Head of caudate nucleus (tissue), 42 donors: ENCODE results near the gene CLDN10.
"Not testable (repeated sequence)": the region's sequence is repeated elsewhere in the genome, so short reads cannot be mapped to it uniquely, and the experiment has no call there.

ENCODE experiments used
- DNase-seq, 42 donors: peaks; one replicate each; pipeline versions ENCODE4 v3.0.0 to v3.0.0-alpha.2; 2020 to 2021; ENCODE audit warnings: mixed read lengths in 7 of 42
- intact Hi-C: fragments of 100-400 bp; cut with DNase I; formaldehyde crosslinking; loops from one replicate; pipeline ENCODE4 v1.15.0; 2022

CLDN10 gene

GRCh38 chr13:95536632-95537241 lies 15.8 kb upstream of the CLDN10 start:
- intact Hi-C loops = no loop called here

GRCh38 chr13:95540888-95541287 lies 11.6 kb upstream of the CLDN10 start:
- peak in 35 of 42 donors; percentile 30 to 77 (median 53) for DNase-seq
- intact Hi-C loops = loop anchor here (10.0 kb wide), 1 partner anchor 294 kb away; no protein-coding TSS in a partner anchor

More at GRCh38 chr13:95536632-95537241, 15.8 kb upstream of the CLDN10 start:
- DNase-seq = no peak

GRCh38 chr13:95541308-95541707 lies 11.2 kb upstream of the CLDN10 start:
- DNase-seq = no peak
- intact Hi-C loops = loop anchor here (10.0 kb wide), 1 partner anchor 293 kb away; no protein-coding TSS in a partner anchor

DNA sequence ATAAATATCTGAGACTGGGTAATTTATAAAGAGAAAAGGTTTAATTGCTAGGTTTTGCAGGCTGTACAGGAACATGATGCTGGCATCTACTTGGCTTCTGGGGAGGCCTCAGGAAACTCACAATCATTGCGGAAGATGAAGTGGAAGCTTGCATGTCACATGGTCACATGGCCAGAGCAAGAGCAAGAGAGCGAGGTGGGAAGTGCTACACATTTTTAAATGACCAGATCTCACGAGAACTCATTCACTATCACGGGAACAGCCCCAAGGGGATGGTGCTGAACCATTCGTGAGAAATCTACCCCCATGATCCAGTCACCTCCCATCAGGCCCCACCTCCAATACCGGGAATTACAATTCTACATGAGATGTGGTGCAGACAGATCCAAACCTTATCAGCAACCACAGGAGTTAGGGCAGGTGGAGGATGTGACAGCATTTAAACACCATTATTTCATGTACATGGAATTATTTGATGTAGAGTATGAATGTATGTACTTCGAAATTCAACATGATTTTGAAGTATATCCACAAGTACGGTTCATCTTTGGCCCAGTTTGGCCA lies 10.5 kb upstream of the CLDN10 start:
- intact Hi-C loops = loop anchor here (10.0 kb wide), 1 partner anchor 293 kb away; no protein-coding TSS in a partner anchor
- no peak for DNase-seq

DNA sequence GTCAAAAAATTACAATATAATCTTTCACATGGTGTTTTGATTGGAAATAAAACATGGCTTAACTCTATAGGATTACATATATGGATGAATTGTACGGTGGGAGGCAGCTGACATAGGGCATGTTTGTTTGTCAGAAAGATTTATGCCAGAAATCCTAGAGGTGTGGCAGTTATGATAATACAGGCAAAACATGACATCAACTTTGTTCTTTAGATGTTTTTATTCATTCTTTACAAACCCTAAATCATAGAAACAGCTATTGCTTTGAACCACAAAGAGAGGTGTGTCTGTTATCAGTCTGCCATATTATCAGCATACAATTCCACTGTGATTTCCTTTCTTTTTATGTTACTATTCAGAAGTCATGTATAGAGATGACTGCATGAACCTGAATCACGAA lies 8.2 kb upstream of the CLDN10 start:
- DNase-seq = no peak
- intact Hi-C loops = loop anchor here (10.0 kb wide), 1 partner anchor 291 kb away; no protein-coding TSS in a partner anchor

GRCh38 chr13:95546919-95547318 lies 5.6 kb upstream of the CLDN10 start:
- DNase-seq = no peak
- intact Hi-C loops = loop anchor here (10.0 kb wide), 1 partner anchor 288 kb away; no protein-coding TSS in a partner anchor

GRCh38 chr13:95547531-95548167 lies 4.9 kb upstream of the CLDN10 start:
- DNase-seq = no peak
- intact Hi-C loops = loop anchor here (10.0 kb wide), 1 partner anchor 287 kb away; no protein-coding TSS in a partner anchor

GRCh38 chr13:95552208-95552538 lies 347 bp upstream of the CLDN10 start:
- intact Hi-C loops = no loop called here
- DNase-seq = no peak

DNA sequence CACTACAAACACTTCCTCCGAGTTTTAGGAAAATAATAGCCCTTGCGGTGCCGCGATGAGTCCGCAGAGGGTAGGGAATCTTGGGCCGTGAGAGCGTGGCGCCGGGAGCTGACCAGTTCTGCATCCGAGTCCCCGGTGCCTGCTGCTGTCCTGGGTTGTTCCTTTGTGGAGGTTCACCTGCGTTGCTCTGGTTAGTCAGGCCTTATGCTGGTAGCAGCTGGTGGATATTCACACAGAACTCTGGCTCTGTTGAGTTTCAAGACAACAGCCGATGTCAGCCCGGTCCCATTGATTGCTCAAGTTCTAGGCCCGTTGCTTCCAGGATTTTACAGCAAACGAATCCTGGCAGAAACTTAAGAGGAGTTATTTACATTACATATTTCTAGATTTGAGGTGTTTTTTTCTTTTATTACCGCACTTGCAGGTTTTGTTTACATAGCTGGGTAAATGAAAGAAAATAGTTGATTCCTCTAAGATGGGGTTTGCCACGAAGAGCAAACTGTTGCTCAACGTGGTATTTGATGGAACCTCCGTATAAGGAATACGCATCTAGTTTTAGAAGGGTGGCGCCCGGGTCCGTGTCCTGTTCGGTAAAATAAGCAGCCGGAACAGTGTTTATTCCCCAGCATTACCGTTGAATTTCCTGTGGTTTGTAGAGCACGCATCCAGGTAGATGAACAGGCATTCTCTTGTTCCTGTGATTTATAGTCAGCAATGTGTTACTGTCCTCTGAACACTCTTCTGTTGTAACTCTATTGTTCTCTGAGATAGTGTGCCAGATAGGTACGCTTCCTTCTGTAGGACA lies 1.3 kb downstream of the CLDN10 start:
- DNase-seq = no peak

GRCh38 chr13:95557013-95557412 lies 4.5 kb downstream of the CLDN10 start:
- intact Hi-C loops = no loop called here
- DNase-seq = no peak

More for the DNA sequence above, 1.3 kb downstream of the CLDN10 start:
- intact Hi-C loops = no loop called here

- intact Hi-C loops = no loop called here
- no peak for DNase-seq
These were observed 6.6 kb downstream of the CLDN10 start for GRCh38 chr13:95559100-95559499.

DNA sequence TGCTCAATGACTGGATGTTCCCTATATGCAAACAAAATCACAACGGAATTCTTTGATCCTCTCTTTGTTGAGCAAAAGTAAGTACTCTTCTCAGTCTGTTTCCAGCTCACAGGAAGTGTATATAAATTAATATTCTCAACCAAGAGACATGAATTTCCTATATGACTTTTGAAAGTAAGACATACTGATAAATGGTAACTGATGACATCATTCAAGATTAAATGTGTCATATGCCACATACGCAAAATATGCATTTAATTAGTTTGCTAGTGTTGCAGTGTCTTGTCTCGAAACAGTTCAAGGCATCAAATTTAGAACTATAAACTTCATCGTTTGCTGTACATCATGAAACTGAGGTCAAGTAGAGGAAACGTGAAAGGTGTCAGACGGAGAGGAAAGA lies 7.9 kb downstream of the CLDN10 start:
- no peak for DNase-seq
- intact Hi-C loops = no loop called here

- DNase-seq = no peak
- intact Hi-C loops = no loop called here
These were observed 11.6 kb downstream of the CLDN10 start for GRCh38 chr13:95564091-95564490.

- DNase-seq = no peak
- intact Hi-C loops = no loop called here
These were observed 12.3 kb downstream of the CLDN10 start for GRCh38 chr13:95564733-95565291.

DNA sequence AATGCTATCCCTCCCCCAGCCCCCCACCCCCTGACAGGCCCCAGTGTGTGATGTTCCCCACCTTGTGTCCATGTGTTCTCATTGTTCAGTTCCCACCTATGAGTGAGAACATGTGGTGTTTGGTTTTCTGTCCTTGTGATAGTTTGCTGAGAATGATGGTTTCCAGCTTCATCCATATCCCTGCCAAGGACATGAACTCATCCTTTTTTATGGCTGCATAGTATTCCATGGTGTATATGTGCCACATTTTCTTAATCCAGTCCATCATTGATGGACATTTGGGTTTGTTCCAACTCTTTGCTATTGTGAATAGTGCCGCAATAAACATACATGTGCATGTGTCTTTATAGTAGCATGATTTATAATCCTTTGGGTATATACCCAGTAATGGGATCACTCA lies 13.2 kb downstream of the CLDN10 start:
- intact Hi-C loops, DNase-seq: not testable (repeated sequence)

DNA sequence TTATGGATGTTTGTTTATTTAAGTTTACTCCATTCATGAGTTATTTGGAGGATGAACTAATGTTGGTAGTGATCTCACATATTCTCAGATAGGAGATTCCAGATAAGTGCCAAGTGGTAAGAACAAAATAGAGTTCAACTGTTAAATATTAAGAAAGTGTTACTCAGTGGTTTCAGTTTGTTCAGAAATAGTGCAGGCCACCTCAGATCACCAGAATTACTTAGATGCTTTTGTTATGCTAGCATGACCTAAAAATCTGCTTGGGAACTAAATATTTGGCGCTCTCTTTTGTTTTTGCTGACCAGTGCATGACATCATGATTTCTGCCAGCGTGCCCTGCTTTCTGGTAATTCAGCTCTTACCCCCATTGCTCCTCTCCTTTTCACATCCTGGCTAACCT lies 15.6 kb downstream of the CLDN10 start:
- intact Hi-C loops = no loop called here
- no peak for DNase-seq

- intact Hi-C loops = no loop called here
- no peak for DNase-seq
These were observed 17.5 kb downstream of the CLDN10 start for GRCh38 chr13:95570016-95570415.

GRCh38 chr13:95571941-95572340 lies 19.4 kb downstream of the CLDN10 start:
- no peak for DNase-seq
- intact Hi-C loops = no loop called here

DNA sequence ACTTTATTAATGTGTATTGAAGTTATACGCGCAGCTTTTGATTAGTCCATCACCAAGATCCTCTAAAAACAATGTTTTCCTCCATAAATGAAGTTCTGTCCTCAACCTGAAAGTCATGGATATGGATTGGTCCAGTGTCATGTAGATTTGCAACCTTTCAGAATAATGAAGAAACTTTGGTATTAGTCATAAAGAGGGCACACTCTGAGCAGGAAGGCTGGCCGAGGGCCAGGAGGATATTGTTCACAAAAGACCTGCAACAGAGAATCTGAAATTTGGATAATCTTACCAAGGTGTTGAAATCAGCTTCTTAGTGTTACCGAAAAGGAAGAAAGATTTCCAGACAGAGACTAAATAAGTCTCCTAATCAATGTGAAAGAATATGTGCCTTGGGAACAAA lies 20.7 kb downstream of the CLDN10 start:
- intact Hi-C loops = no loop called here
- DNase-seq = no peak
